ENCODE measurements around the gene DGKZ. TPM values are rescaled to one million over a fixed set of nuclear protein-coding genes. Genes with fewer than 3 reads are reported as not detected.

Gene DGKZ
- total RNA-seq, 4 donors from 2014 or later, result 38.5 to 53.1 (median 45.7) TPM

- TF ChIP-seq CTCF (IDR thresholded peaks at IDR 0.05) (no peak), POLR2A (IDR thresholded peaks at IDR 0.05) (no peak)
- Histone ChIP-seq H3K27me3 (peaks cover 0 to 42% (median 0%) of the 10 kb centered on the region in 4 donors), H3K27ac (peak within 1 kb of the TSS; percentile 75 to 85 (median 83)), H3K36me3 (peaks cover 0 to 21% (median 3%) of the 10 kb centered on the region in 3 donors), H3K9me3 (no peaks in the 10 kb centered on the region), H3K4me3 (peak within 1 kb of the TSS; percentile 70 to 88 (median 71)), H3K4me1 (peaks cover 15 to 41% (median 16%) of the 10 kb centered on the region in 3 donors)
- no peak for DNase-seq
- 1% methylated on average over 13 of the region's 96 CpGs; no CpG with 5 or more reads in 1 of the 2 donors for WGBS, 2 donors
- intact Hi-C loops (cut with DNase I), result no loop called here
Measured at GRCh38 chr11:46381048-46381818, 34.0 kb downstream of the DGKZ start, which contains the start of gene MDK. Gene MDK (plus strand): TSS chr11:46381669. CDS start chr11:46382058, 389 bp downstream.

- peak overlapping the region; percentile 36 to 85 (median 80) for H3K27ac ChIP-seq
- peaks cover 0 to 13% (median 0%) of the 10 kb centered on the region in 3 donors for H3K36me3 ChIP-seq
- no peak for DNase-seq
- peak overlapping the region; percentile 70 to 88 (median 71) for H3K4me3 ChIP-seq
- peaks cover 0 to 50% (median under 1%) of the 10 kb centered on the region in 4 donors for H3K27me3 ChIP-seq
- intact Hi-C loops (cut with DNase I), result no loop called here
- TF ChIP-seq CTCF (IDR thresholded peaks at IDR 0.05) (no peak), POLR2A (IDR thresholded peaks at IDR 0.05) (no peak)
- peaks cover 15 to 41% (median 16%) of the 10 kb centered on the region in 3 donors for H3K4me1 ChIP-seq
- 7% methylated on average over 11 of the region's 66 CpGs; no CpG with 5 or more reads in 1 of the 2 donors for WGBS, 2 donors
- no peaks in the 10 kb centered on the region for H3K9me3 ChIP-seq
Measured at GRCh38 chr11:46381819-46382645, 34.8 kb downstream of the DGKZ start.

- peaks cover 0 to 58% (median 2%) of the 10 kb centered on the region in 4 donors for H3K27me3 ChIP-seq
- no peak overlapping the region for H3K27ac ChIP-seq
- no peaks in the 10 kb centered on the region for H3K9me3 ChIP-seq
- intact Hi-C loops (cut with DNase I), result no loop called here
- TF ChIP-seq CTCF (IDR thresholded peaks at IDR 0.05), result peak in 5 of 6 experiments; percentile 8 to 57 (median 35)
- no peak for TF ChIP-seq POLR2A (IDR thresholded peaks at IDR 0.05)
- WGBS, 2 donors, result 43 to 100% methylated on average over 1 to 4 of the region's 18 CpGs
- DNase-seq, result no peak
- H3K4me3 ChIP-seq, result peak overlapping the region in 3 of 4 donors; percentile 71 to 88 (median 71)
- peaks cover 0 to 5% (median 0%) of the 10 kb centered on the region in 3 donors for H3K36me3 ChIP-seq
- peaks cover 15 to 44% (median 16%) of the 10 kb centered on the region in 3 donors for H3K4me1 ChIP-seq
Measured at GRCh38 chr11:46382646-46383403, 35.6 kb downstream of the DGKZ start.

- no peak for DNase-seq
- 55 to 86% methylated on average over 3 to 6 of the region's 7 CpGs for WGBS, 2 donors
- no peak overlapping the region for H3K4me3 ChIP-seq
- intact Hi-C loops (cut with DNase I), result no loop called here
- peaks cover 0 to 64% (median 2%) of the 10 kb centered on the region in 4 donors for H3K27me3 ChIP-seq
- H3K36me3 ChIP-seq, result no peaks in the 10 kb centered on the region
- H3K4me1 ChIP-seq, result peaks cover 15 to 48% (median 16%) of the 10 kb centered on the region in 3 donors
- no peaks in the 10 kb centered on the region for H3K9me3 ChIP-seq
- no peak for TF ChIP-seq CTCF (IDR thresholded peaks at IDR 0.05)
- TF ChIP-seq POLR2A (IDR thresholded peaks at IDR 0.05), result no peak
- H3K27ac ChIP-seq, result no peak overlapping the region
Measured at GRCh38 chr11:46383404-46383758, 36.1 kb downstream of the DGKZ start.
